Measurements from ENCODE around the gene EIF5A. TPM values are rescaled to one million over a fixed set of nuclear protein-coding genes. Genes with fewer than 3 reads are reported as not detected.
A peak's percentile ranks its signal among the peaks of the same experiment; 100 is the strongest.

EIF5A gene
- total and polyA plus RNA-seq, 9 of the 15 experiments (the other 6 are each of a cell fraction or from before 2014, with no cell fraction given): 22.9 to 1,163 (median 772) TPM

DNA sequence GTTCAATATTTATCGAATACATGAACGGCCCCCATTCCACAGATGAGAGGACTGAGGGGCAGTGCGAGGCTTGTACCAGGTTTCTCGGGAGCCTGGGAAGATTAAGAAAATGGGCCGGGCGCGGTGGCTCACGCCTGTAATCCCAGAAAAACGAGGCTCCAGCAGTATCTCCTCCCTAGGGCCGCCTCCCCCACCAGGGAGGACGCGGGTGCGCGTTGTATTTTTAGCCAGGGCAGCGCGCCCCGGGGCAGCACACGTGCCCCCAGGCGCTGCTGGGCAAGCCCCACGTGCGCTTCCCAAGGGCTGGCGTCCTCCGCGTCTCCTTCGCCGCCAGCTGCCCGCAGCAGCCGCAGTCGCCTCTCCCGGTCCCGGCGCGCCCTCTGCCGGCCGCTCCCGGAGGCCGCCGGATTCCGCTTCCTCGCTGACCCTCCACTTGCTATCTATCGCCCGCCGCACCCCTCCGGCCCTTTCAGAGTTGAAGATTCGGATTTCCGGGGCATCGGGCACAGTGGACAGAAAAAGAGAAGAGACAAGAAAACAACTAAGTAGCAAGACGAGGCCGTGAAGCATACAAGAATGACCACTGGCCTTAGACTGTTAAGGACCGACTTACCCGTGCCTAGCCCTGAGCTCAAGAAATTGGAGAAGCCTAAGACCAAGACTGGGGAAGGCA is 11.1 kb upstream of the EIF5A start (continued):
- TF ChIP-seq, protein P1, sequence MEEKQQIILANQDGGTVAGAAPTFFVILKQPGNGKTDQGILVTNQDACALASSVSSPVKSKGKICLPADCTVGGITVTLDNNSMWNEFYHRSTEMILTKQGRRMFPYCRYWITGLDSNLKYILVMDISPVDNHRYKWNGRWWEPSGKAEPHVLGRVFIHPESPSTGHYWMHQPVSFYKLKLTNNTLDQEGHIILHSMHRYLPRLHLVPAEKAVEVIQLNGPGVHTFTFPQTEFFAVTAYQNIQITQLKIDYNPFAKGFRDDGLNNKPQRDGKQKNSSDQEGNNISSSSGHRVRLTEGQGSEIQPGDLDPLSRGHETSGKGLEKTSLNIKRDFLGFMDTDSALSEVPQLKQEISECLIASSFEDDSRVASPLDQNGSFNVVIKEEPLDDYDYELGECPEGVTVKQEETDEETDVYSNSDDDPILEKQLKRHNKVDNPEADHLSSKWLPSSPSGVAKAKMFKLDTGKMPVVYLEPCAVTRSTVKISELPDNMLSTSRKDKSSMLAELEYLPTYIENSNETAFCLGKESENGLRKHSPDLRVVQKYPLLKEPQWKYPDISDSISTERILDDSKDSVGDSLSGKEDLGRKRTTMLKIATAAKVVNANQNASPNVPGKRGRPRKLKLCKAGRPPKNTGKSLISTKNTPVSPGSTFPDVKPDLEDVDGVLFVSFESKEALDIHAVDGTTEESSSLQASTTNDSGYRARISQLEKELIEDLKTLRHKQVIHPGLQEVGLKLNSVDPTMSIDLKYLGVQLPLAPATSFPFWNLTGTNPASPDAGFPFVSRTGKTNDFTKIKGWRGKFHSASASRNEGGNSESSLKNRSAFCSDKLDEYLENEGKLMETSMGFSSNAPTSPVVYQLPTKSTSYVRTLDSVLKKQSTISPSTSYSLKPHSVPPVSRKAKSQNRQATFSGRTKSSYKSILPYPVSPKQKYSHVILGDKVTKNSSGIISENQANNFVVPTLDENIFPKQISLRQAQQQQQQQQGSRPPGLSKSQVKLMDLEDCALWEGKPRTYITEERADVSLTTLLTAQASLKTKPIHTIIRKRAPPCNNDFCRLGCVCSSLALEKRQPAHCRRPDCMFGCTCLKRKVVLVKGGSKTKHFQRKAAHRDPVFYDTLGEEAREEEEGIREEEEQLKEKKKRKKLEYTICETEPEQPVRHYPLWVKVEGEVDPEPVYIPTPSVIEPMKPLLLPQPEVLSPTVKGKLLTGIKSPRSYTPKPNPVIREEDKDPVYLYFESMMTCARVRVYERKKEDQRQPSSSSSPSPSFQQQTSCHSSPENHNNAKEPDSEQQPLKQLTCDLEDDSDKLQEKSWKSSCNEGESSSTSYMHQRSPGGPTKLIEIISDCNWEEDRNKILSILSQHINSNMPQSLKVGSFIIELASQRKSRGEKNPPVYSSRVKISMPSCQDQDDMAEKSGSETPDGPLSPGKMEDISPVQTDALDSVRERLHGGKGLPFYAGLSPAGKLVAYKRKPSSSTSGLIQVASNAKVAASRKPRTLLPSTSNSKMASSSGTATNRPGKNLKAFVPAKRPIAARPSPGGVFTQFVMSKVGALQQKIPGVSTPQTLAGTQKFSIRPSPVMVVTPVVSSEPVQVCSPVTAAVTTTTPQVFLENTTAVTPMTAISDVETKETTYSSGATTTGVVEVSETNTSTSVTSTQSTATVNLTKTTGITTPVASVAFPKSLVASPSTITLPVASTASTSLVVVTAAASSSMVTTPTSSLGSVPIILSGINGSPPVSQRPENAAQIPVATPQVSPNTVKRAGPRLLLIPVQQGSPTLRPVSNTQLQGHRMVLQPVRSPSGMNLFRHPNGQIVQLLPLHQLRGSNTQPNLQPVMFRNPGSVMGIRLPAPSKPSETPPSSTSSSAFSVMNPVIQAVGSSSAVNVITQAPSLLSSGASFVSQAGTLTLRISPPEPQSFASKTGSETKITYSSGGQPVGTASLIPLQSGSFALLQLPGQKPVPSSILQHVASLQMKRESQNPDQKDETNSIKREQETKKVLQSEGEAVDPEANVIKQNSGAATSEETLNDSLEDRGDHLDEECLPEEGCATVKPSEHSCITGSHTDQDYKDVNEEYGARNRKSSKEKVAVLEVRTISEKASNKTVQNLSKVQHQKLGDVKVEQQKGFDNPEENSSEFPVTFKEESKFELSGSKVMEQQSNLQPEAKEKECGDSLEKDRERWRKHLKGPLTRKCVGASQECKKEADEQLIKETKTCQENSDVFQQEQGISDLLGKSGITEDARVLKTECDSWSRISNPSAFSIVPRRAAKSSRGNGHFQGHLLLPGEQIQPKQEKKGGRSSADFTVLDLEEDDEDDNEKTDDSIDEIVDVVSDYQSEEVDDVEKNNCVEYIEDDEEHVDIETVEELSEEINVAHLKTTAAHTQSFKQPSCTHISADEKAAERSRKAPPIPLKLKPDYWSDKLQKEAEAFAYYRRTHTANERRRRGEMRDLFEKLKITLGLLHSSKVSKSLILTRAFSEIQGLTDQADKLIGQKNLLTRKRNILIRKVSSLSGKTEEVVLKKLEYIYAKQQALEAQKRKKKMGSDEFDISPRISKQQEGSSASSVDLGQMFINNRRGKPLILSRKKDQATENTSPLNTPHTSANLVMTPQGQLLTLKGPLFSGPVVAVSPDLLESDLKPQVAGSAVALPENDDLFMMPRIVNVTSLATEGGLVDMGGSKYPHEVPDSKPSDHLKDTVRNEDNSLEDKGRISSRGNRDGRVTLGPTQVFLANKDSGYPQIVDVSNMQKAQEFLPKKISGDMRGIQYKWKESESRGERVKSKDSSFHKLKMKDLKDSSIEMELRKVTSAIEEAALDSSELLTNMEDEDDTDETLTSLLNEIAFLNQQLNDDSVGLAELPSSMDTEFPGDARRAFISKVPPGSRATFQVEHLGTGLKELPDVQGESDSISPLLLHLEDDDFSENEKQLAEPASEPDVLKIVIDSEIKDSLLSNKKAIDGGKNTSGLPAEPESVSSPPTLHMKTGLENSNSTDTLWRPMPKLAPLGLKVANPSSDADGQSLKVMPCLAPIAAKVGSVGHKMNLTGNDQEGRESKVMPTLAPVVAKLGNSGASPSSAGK (IDR thresholded peaks at IDR 0.05): peak; percentile 80
- TF ChIP-seq MAZ (CRISPR knock-in tag; conservative IDR thresholded peaks at IDR 0.05 in 1 of 2, IDR thresholded peaks at IDR 0.05 in 1 of 2): peak in 1 of 2 experiments; percentile 24; a peak in 1 of 4 replicates
- TF ChIP-seq CXXC5 (CRISPR knock-in tag; IDR thresholded peaks at IDR 0.05): peak; percentile 82
- no peak for TF ChIP-seq KAT8 (IDR thresholded peaks at IDR 0.05; ENCODE audit: low read depth)
- no peak for TF ChIP-seq ZNF778 (CRISPR knock-in tag; IDR thresholded peaks at IDR 0.05)
- TF ChIP-seq YY1 (IDR thresholded peaks at IDR 0.05; ENCODE audit: borderline replicate concordance in 1 of 3, control insufficient read depth in 1 of 3, extremely low read depth in 1 of 3, insufficient read depth in 3 of 3, insufficient read length in 1 of 3, insufficient replicate concordance in 2 of 3, low read depth in 1 of 3, low read length in 2 of 3): peak in 1 of 3 experiments; percentile 23
- TF ChIP-seq CHD2 (IDR thresholded peaks at IDR 0.05; ENCODE audit: low read depth, low read length): no peak
- TF ChIP-seq L3MBTL2 (IDR thresholded peaks at IDR 0.05): peak; percentile 91
- TF ChIP-seq, protein P2, sequence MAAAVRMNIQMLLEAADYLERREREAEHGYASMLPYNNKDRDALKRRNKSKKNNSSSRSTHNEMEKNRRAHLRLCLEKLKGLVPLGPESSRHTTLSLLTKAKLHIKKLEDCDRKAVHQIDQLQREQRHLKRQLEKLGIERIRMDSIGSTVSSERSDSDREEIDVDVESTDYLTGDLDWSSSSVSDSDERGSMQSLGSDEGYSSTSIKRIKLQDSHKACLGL (CRISPR knock-in tag; IDR thresholded peaks at IDR 0.05; ENCODE audit: borderline replicate concordance, poor library complexity, severe bottlenecking): peak; percentile 23
